Measurements from ENCODE around the gene AARS2.

DNA sequence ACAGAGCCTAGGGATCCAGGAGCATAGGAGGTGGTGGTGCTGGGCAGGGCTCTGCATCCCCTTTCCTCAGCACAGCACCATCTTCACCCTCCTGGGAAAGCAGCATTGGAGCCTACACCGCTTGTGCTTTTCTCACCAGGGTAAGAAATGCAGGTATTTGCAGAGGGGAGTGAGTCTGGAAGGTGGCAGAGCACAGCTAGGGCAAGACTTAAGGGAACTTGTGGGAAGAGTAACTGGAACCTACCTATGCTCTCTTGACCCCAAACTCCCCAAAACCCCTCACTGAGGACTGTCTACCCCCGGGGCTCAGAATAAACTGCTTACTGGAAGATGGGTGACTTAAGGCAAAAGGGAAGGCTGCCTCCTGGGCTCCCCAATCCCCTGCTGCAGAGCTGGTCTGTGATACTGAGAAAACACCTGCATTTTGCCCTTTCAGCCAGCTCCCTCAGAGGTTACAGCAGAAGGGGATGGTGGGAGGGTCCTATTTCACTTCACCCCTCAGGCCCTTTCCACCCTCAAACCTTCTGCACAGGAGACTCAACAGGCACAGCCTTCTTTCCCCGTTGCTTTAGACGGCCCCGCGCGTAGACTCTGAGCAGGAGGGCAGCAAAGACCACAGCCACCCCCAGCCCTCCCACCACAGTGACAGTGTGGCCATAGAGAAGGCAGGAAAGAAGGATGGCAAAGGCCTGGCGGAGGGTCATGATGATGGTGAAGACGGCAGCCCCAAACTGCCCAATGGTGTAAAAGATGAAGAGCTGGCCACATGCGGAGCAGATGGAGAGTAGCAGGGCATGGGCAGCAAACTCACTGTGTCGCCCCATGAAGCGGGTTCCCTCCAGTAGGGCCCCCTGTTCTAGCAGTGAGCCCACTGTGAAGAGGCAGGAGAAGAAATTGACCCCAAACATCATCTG, 58.7 kb downstream of the AARS2 start:
- TF ChIP-seq, protein P1, sequence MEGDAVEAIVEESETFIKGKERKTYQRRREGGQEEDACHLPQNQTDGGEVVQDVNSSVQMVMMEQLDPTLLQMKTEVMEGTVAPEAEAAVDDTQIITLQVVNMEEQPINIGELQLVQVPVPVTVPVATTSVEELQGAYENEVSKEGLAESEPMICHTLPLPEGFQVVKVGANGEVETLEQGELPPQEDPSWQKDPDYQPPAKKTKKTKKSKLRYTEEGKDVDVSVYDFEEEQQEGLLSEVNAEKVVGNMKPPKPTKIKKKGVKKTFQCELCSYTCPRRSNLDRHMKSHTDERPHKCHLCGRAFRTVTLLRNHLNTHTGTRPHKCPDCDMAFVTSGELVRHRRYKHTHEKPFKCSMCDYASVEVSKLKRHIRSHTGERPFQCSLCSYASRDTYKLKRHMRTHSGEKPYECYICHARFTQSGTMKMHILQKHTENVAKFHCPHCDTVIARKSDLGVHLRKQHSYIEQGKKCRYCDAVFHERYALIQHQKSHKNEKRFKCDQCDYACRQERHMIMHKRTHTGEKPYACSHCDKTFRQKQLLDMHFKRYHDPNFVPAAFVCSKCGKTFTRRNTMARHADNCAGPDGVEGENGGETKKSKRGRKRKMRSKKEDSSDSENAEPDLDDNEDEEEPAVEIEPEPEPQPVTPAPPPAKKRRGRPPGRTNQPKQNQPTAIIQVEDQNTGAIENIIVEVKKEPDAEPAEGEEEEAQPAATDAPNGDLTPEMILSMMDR (IDR thresholded peaks at IDR 0.05), result no peak
- TF ChIP-seq POLR2A (IDR thresholded peaks at IDR 0.05) (no peak), POLR2AphosphoS5 (IDR thresholded peaks at IDR 0.05) (no peak)
